Right lobe of liver (tissue), 6 donors: ENCODE data around the gene RAP1B. TPM values are rescaled to one million over a fixed set of nuclear protein-coding genes. Genes with fewer than 3 reads are reported as not detected.

Experiments
- ATAC-seq, 4 donors: fragments of 200-7000 bp; cut with Tn5 transposase; one replicate each; pipeline ENCODE4 v1.9.1; 2020; ENCODE audit warnings: mild to moderate bottlenecking in 4 of 4, moderate library complexity in 4 of 4
- DNase-seq, 3 donors: peaks; one replicate each; pipeline ENCODE4 v3.0.0-alpha.2; 2020
- H3K27ac ChIP-seq, 3 donors: fragments of 200-600 bp; one replicate each; pipeline ENCODE4 v1.8.0; 2022
- H3K27me3 ChIP-seq, 2 donors: fragments of 200-600 bp; one replicate each; pipeline ENCODE4 v1.8.0; 2022
- H3K36me3 ChIP-seq, 4 donors: fragments of 200-600 bp; sonication (generic) in 1 of 4; one replicate each; pipeline versions ENCODE4 v1.5.1 to v1.8.0; 2017 to 2022; ENCODE audit warnings: control low read depth in 1 of 4
- H3K4me1 ChIP-seq, 4 donors: fragments of 200-600 bp; sonication (generic) in 1 of 4; one replicate each; pipeline versions ENCODE4 v1.5.1 to v1.8.0; 2017 to 2022; ENCODE audit warnings: control low read depth in 1 of 4
- H3K4me3 ChIP-seq, 3 donors: fragments of 200-600 bp; one replicate each; pipeline ENCODE4 v1.8.0; 2022
- H3K9me3 ChIP-seq, 4 donors: fragments of 200-600 bp; sonication (generic) in 1 of 4; one replicate each; pipeline versions ENCODE4 v1.5.1 to v1.8.0; 2017 to 2022; ENCODE audit warnings: control low read depth in 1 of 4
- POLR2A ChIP-seq: fragments of 450-650 bp; IDR thresholded peaks from one replicate; pipeline ENCODE4 v1.6.1; 2017; ENCODE audit warnings: antibody characterized with exemption, mild to moderate bottlenecking
- WGBS: methylation state at CpG from one replicate; pipeline ENCODE4 v1.1.6; 2018; ENCODE audit warnings: low coverage, low lambda C conversion rate; ENCODE audit not compliant: insufficient coverage; ENCODE audit errors: missing lambda C conversion rate; 5-methylcytosine and 5-hydroxymethylcytosine counted together
- intact Hi-C, 2 donors: fragments of 100-400 bp; cut with DNase I; formaldehyde crosslinking; loops; one replicate each; pipeline versions ENCODE4 v1.11.2 to v1.14.1; 2022
- total RNA-seq, 6 experiments: library from RNA; depleted of rRNA in 2 of 6; stranded (reverse); fragments of >200 nt in 2 of 6; fragmentation: NEBNext Ultra II Directional in 3 of 6; extraction: Animal tissue kit (Norgen Biotek cat#: 25700) in 3 of 6; gene quantifications; one replicate each; pipeline versions ENCODE4 v1.1.0 to v1.2.4, GENCODE V29; 2016 to 2023
- TF ChIP-seq, protein P1 (sequence below), 4 donors: fragments of 200-600 bp in 3 of 4; fragments of 450-650 bp in 1 of 4; IDR thresholded peaks; one replicate each; pipeline versions ENCODE4 v1.5.1 to v1.8.0; 2016 to 2022; ENCODE audit warnings: antibody characterized with exemption in 4 of 4, mild to moderate bottlenecking in 2 of 4
- donor health status: DM: no; HTN: yes; CAD: no.
- donor health status: DM: no; HTN: no; CAD: no.
- donor health status: DM: no; HTN: no; CAD: no.
- donor health status: DM: no; HTN: yes; CAD: no.
- donor health status: DM: no; HTN: yes; CAD: no.

RAP1B gene
- total RNA-seq, 6 experiments from 2014 or later, result 49.7 to 120 (median 64.3) TPM

DNA sequence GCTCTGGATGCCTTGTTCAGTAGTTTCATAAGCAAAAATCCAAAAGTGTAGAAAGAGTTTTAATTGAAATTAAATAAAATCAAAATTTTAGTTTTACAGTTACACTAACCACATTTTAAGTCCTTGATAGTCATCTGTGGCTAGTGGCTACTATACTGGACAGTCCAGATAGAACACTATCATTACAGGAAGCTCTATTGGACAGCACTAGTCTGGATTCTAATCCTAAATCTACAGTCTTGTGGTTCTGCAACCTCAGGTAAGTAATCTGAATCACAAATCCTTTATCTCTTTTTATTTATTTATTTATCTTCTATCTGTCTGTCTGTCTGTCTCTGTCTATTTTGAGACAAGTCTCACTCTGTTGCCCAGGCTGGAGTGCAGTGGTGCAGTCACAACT is 18.0 kb downstream of the RAP1B start:
- Histone ChIP-seq H3K27me3 (no peaks in the 10 kb centered on the region), H3K4me3 (no peak overlapping the region), H3K4me1 (no peaks in the 10 kb centered on the region), H3K36me3 (peaks cover 0 to 2% (median under 1%) of the 10 kb centered on the region in 4 donors), H3K27ac (no peak overlapping the region), H3K9me3 (no peaks in the 10 kb centered on the region)
- intact Hi-C loops, result no loop called here
- DNase-seq (no peak), ATAC-seq (no peak)
- no peak for TF ChIP-seq POLR2A
- TF ChIP-seq, protein P1, sequence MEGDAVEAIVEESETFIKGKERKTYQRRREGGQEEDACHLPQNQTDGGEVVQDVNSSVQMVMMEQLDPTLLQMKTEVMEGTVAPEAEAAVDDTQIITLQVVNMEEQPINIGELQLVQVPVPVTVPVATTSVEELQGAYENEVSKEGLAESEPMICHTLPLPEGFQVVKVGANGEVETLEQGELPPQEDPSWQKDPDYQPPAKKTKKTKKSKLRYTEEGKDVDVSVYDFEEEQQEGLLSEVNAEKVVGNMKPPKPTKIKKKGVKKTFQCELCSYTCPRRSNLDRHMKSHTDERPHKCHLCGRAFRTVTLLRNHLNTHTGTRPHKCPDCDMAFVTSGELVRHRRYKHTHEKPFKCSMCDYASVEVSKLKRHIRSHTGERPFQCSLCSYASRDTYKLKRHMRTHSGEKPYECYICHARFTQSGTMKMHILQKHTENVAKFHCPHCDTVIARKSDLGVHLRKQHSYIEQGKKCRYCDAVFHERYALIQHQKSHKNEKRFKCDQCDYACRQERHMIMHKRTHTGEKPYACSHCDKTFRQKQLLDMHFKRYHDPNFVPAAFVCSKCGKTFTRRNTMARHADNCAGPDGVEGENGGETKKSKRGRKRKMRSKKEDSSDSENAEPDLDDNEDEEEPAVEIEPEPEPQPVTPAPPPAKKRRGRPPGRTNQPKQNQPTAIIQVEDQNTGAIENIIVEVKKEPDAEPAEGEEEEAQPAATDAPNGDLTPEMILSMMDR (IDR thresholded peaks at IDR 0.05), result no peak

DNA sequence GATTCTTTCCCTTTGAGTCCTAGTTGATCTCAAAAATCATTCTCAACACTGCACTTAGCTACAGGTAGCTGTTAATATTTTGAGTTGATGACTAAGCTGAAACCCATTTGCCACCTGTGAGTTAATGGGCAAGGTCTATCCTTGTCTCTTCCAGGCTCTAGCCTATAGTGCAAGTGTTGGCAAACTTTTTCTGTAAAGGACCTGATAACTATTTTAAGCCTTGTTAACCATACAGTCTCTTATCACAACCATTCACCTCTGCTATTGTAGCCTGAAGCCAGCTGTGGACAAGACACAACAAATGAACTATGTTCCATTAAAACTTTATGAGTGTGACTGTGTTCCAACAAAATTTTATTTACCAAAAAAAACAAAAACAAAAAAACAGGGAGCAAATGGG is 19.4 kb downstream of the RAP1B start:
- no peak overlapping the region for H3K4me3 ChIP-seq
- ATAC-seq (peak in 2 of 4 donors; percentile 31 to 71), DNase-seq (no peak)
- no peak for TF ChIP-seq POLR2A
- TF ChIP-seq, protein P1 (IDR thresholded peaks at IDR 0.05), result no peak
- intact Hi-C loops, result no loop called here
- H3K36me3 ChIP-seq, result peaks cover 0 to 1% (median 0%) of the 10 kb centered on the region in 4 donors
- H3K27ac ChIP-seq, result no peak overlapping the region
- H3K9me3 ChIP-seq, result no peaks in the 10 kb centered on the region
- H3K4me1 ChIP-seq, result peaks cover 0 to 9% (median 3%) of the 10 kb centered on the region in 4 donors
- H3K27me3 ChIP-seq, result no peaks in the 10 kb centered on the region

DNA sequence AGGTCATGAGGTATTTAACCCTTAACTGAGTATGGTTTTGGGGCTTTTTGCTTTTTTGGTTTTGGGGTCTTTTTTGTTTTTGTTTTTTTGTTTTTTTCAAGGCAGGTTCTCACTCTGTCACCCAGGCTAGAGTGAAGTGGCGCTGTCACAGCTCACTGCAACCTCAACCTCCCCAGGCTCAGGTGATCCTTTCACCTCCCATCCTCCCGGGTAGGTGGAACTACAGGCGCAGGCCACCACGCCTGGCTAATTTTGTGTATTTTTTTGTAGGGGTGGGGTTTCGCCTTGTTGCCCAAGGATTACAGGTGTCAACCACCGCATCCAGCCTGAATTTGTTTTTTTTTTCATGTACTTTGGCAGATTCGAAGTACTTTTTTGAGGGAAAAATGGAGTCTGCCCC is 19.9 kb downstream of the RAP1B start:
- H3K9me3 ChIP-seq, result no peaks in the 10 kb centered on the region
- no peak overlapping the region for H3K4me3 ChIP-seq
- no peak for TF ChIP-seq POLR2A
- TF ChIP-seq, protein P1 (IDR thresholded peaks at IDR 0.05), result no peak
- no peak for DNase-seq
- no peak overlapping the region for H3K27ac ChIP-seq
- 95% methylated on average over 7 of the region's 7 CpGs for WGBS
- H3K36me3 ChIP-seq, result peaks cover 0 to 1% (median 0%) of the 10 kb centered on the region in 4 donors
- no peak for ATAC-seq
- intact Hi-C loops, result no loop called here
- H3K27me3 ChIP-seq, result no peaks in the 10 kb centered on the region
- peaks cover 0 to 11% (median 3%) of the 10 kb centered on the region in 4 donors for H3K4me1 ChIP-seq

DNA sequence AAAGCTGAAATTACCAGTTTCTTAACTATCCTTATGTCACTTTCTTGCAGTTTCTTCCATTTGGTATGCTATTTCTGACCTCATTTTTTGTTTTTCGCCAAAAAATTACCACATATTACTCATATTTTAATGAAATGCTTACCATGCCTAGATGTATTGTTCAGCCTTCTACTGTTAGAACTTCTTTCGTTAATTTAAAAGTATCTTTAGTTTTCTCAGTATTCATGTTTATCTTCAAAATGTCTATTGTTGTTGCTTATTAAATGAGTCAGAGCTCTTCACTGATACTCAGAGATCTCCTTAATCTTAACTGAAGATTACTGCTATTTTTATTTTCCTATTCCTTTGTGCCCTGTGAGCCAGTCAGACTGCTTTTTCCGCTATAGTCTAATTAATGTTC is 20.5 kb downstream of the RAP1B start:
- H3K27ac ChIP-seq, result no peak overlapping the region
- H3K4me1 ChIP-seq, result peaks cover 0 to 16% (median 3%) of the 10 kb centered on the region in 4 donors
- no peak overlapping the region for H3K4me3 ChIP-seq
- H3K9me3 ChIP-seq, result no peaks in the 10 kb centered on the region
- H3K27me3 ChIP-seq, result no peaks in the 10 kb centered on the region
- peaks cover 0 to 1% (median 0%) of the 10 kb centered on the region in 4 donors for H3K36me3 ChIP-seq
- TF ChIP-seq POLR2A, result no peak
- TF ChIP-seq, protein P1 (IDR thresholded peaks at IDR 0.05), result no peak
- ATAC-seq (no peak), DNase-seq (no peak)
- intact Hi-C loops, result no loop called here
- WGBS, result 64% methylated on average over 3 of the region's 3 CpGs

DNA sequence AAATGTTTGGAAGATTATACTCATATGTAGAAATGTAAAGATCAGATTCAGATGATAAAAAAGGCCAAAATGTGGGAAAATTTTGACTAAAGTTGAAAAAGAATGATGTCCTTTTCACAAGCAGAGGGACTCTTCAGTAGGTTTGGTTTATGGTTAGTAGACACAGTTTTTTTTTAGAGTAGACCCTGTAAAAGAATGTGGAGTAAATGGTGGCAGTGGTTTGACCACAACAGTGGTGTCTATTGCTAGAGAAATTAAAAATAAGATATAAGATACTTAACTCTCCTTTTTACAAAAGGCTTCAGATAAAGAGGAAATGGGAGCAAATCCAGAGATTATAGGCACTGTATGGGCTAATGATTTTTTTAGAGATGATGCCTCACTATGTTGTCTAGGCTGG is 21.8 kb downstream of the RAP1B start:
- no peak for DNase-seq
- Histone ChIP-seq H3K9me3 (no peaks in the 10 kb centered on the region), H3K4me1 (peaks cover 0 to 17% (median 3%) of the 10 kb centered on the region in 4 donors), H3K27ac (no peak overlapping the region), H3K4me3 (no peak overlapping the region), H3K36me3 (peaks cover 0 to 1% (median 0%) of the 10 kb centered on the region in 4 donors), H3K27me3 (no peaks in the 10 kb centered on the region)
- no peak for TF ChIP-seq POLR2A
- TF ChIP-seq, protein P1 (IDR thresholded peaks at IDR 0.05), result no peak
- ATAC-seq, result no peak
- intact Hi-C loops, result no loop called here
